ENCODE data around the gene MED9.

- TF ChIP-seq CTCF (IDR thresholded peaks at IDR 0.05) (no peak), POLR2A (IDR thresholded peaks at IDR 0.05) (no peak)
Observed at GRCh38 chr17:17463821-17464220, 13.0 kb upstream of the MED9 start.

All from heart left ventricle (tissue), 13 donors.